ENCODE data around the gene PRKCH.

The PRKCH gene

GRCh38 chr14:61321385-61322010, at the start of gene PRKCH:
TSS of gene PRKCH (plus strand) at chr14:61321579. CDS start at chr14:61322102, 523 bp downstream.
- peak; percentile 49 to 52 for DNase-seq
- TF ChIP-seq GATA1 (IDR thresholded peaks at IDR 0.05; ENCODE audit: low read depth, low read length): no peak
- peak; percentile 22 for TF ChIP-seq POLR2A (IDR thresholded peaks at IDR 0.05; ENCODE audit: low read length)

- no peak for TF ChIP-seq GATA1 (IDR thresholded peaks at IDR 0.05; ENCODE audit: low read depth, low read length)
- TF ChIP-seq POLR2A (IDR thresholded peaks at IDR 0.05; ENCODE audit: low read length): no peak
- no peak for DNase-seq
Measured at GRCh38 chr14:61277232-61277631, 44.1 kb upstream of the PRKCH start.

- no peak for DNase-seq
- TF ChIP-seq GATA1 (IDR thresholded peaks at IDR 0.05; ENCODE audit: low read depth, low read length) (no peak), POLR2A (IDR thresholded peaks at IDR 0.05; ENCODE audit: low read length) (no peak)
Measured at GRCh38 chr14:61277784-61278183, 43.6 kb upstream of the PRKCH start.

- DNase-seq: no peak
- no peak for TF ChIP-seq GATA1 (IDR thresholded peaks at IDR 0.05; ENCODE audit: low read depth, low read length)
Measured at GRCh38 chr14:61279082-61279481, 42.3 kb upstream of the PRKCH start.

- no peak for TF ChIP-seq GATA1 (IDR thresholded peaks at IDR 0.05; ENCODE audit: low read depth, low read length)
- no peak for TF ChIP-seq POLR2A (IDR thresholded peaks at IDR 0.05; ENCODE audit: low read length)
- DNase-seq: no peak
Measured at GRCh38 chr14:61280092-61280525, 41.3 kb upstream of the PRKCH start.

- peak; percentile 20 to 46 for DNase-seq
- TF ChIP-seq POLR2A (IDR thresholded peaks at IDR 0.05; ENCODE audit: low read length) (no peak), GATA1 (IDR thresholded peaks at IDR 0.05; ENCODE audit: low read depth, low read length) (no peak)
Measured at GRCh38 chr14:61280526-61281185, 40.7 kb upstream of the PRKCH start.

GRCh38 chr14:61281186-61281947, 40.0 kb upstream of the PRKCH start, which contains the start of gene TMEM30B:
TSS of gene TMEM30B (minus strand) at chr14:61281338. CDS start at chr14:61281147, 191 bp downstream.
- DNase-seq: no peak
- TF ChIP-seq POLR2A (IDR thresholded peaks at IDR 0.05; ENCODE audit: low read length) (no peak), GATA1 (IDR thresholded peaks at IDR 0.05; ENCODE audit: low read depth, low read length) (no peak)

GRCh38 chr14:61281948-61282275, 39.5 kb upstream of the PRKCH start:
- DNase-seq: no peak
- TF ChIP-seq POLR2A (IDR thresholded peaks at IDR 0.05; ENCODE audit: low read length) (no peak), GATA1 (IDR thresholded peaks at IDR 0.05; ENCODE audit: low read depth, low read length) (no peak)

GRCh38 chr14:61282746-61283145, 38.6 kb upstream of the PRKCH start:
- DNase-seq: no peak
- no peak for TF ChIP-seq POLR2A (IDR thresholded peaks at IDR 0.05; ENCODE audit: low read length)

GRCh38 chr14:61284001-61284400, 37.4 kb upstream of the PRKCH start:
- no peak for TF ChIP-seq GATA1 (IDR thresholded peaks at IDR 0.05; ENCODE audit: low read depth, low read length)
- no peak for TF ChIP-seq POLR2A (IDR thresholded peaks at IDR 0.05; ENCODE audit: low read length)
- DNase-seq: no peak

- no peak for DNase-seq
- no peak for TF ChIP-seq GATA1 (IDR thresholded peaks at IDR 0.05; ENCODE audit: low read depth, low read length)
- TF ChIP-seq POLR2A (IDR thresholded peaks at IDR 0.05; ENCODE audit: low read length): no peak
Measured at GRCh38 chr14:61285364-61285763, 36.0 kb upstream of the PRKCH start.

- no peak for TF ChIP-seq GATA1 (IDR thresholded peaks at IDR 0.05; ENCODE audit: low read depth, low read length)
- TF ChIP-seq POLR2A (IDR thresholded peaks at IDR 0.05; ENCODE audit: low read length): no peak
- DNase-seq: no peak
Measured at GRCh38 chr14:61287196-61287595, 34.2 kb upstream of the PRKCH start.

- TF ChIP-seq POLR2A (IDR thresholded peaks at IDR 0.05; ENCODE audit: low read length) (no peak), GATA1 (IDR thresholded peaks at IDR 0.05; ENCODE audit: low read depth, low read length) (no peak)
- DNase-seq: no peak
Measured at GRCh38 chr14:61288228-61288627, 33.2 kb upstream of the PRKCH start.

- TF ChIP-seq GATA1 (IDR thresholded peaks at IDR 0.05; ENCODE audit: low read depth, low read length) (no peak), POLR2A (IDR thresholded peaks at IDR 0.05; ENCODE audit: low read length) (no peak)
- DNase-seq: no peak
Measured at GRCh38 chr14:61288720-61289119, 32.7 kb upstream of the PRKCH start.
